K562 (cell line): ENCODE data around the gene GLIS1. TPM values are rescaled to one million over a fixed set of nuclear protein-coding genes. Genes with fewer than 3 reads are reported as not detected.

Experiments used
- CC2D1A ChIP-seq: fragments of 450-650 bp; IDR thresholded peaks from 2 replicates; pipeline ENCODE4 v1.6.1; 2017; ENCODE audit warnings: mild to moderate bottlenecking
- GATAD2A ChIP-seq: fragments of 450-650 bp; IDR thresholded peaks from 2 replicates; pipeline ENCODE4 v1.6.1; 2017
- L3MBTL2 ChIP-seq: fragments of 450-650 bp; IDR thresholded peaks from 2 replicates; pipeline ENCODE4 v1.6.1; 2016; ENCODE audit warnings: mild to moderate bottlenecking, moderate library complexity
- MAFG ChIP-seq: fragments of 450-650 bp; conservative IDR thresholded peaks from 2 replicates; pipeline ENCODE4 v1.6.1; 2016; ENCODE audit warnings: missing genetic modification characterization, missing compliant biosample characterization
- PML ChIP-seq: IDR thresholded peaks from 2 replicates; pipeline ENCODE4 v1.6.1; 2012; ENCODE audit warnings: low read length, inconsistent platforms
- POLR3A ChIP-seq: IDR thresholded peaks from 2 replicates; pipeline ENCODE4 v1.6.1; 2011; ENCODE audit warnings: borderline replicate concordance, mild to moderate bottlenecking, moderate library complexity; ENCODE audit not compliant: insufficient read length, insufficient read depth; ENCODE audit errors: extremely low read depth
- RBBP5 ChIP-seq: fragments of 200-600 bp; sonication (generic); IDR thresholded peaks from 2 replicates; pipeline ENCODE4 v1.6.1; 2012; ENCODE audit warnings: borderline replicate concordance, mild to moderate bottlenecking, low read length, control low read depth, inconsistent platforms; ENCODE audit not compliant: insufficient read depth, poor library complexity, severe bottlenecking
- RFX7 ChIP-seq: fragments of 250-450 bp; sonication (Bioruptor Pico); IDR thresholded peaks from 2 replicates; pipeline ENCODE4 v1.5.1; 2021; ENCODE audit warnings: mild to moderate bottlenecking
- SMARCA5 ChIP-seq: fragments of 450-650 bp; IDR thresholded peaks from 2 replicates; pipeline ENCODE4 v1.6.1; 2016
- SOX6 ChIP-seq: fragments of 450-650 bp; IDR thresholded peaks from 2 replicates; pipeline ENCODE4 v1.6.1; 2014; ENCODE audit warnings: mild to moderate bottlenecking
- SRSF7 ChIP-seq: fragments of 200-400 bp; formaldehyde crosslinking; optimal IDR thresholded peaks from 2 replicates; pipeline ENCODE3; 2017; ENCODE audit warnings: mild to moderate bottlenecking, low read depth, low read length
- TEAD4 ChIP-seq, 2 experiments: sonication (generic) in 1 of 2; formaldehyde crosslinking in 1 of 2; IDR thresholded peaks; 2 replicates each; pipeline versions ENCODE4 v1.6.1 to v1.8.0; 2012 to 2022; ENCODE audit warnings: borderline replicate concordance in 1 of 2, inconsistent platforms in 1 of 2, low read length in 1 of 2, mild to moderate bottlenecking in 1 of 2, missing genetic modification reagents in 1 of 2
- TRIM24 ChIP-seq, 2 experiments: fragments of 450-650 bp; IDR thresholded peaks; 2 replicates each; pipeline ENCODE4 v1.6.1; 2016
- U2AF1 ChIP-seq: fragments of 200-400 bp; formaldehyde crosslinking; optimal IDR thresholded peaks from 2 replicates; pipeline ENCODE3; 2017; ENCODE audit warnings: mild to moderate bottlenecking, low read depth, low read length, moderate library complexity
- ZBTB8A ChIP-seq: fragments of 450-650 bp; IDR thresholded peaks from 2 replicates; pipeline ENCODE4 v1.6.1; 2018; ENCODE audit warnings: mild to moderate bottlenecking, moderate library complexity; ENCODE audit not compliant: partially characterized antibody
- ZC3H8 ChIP-seq: fragments of 450-650 bp; IDR thresholded peaks from 2 replicates; pipeline ENCODE4 v1.6.1; 2017
- ZKSCAN3 ChIP-seq: fragments of 250-450 bp; sonication (Bioruptor Pico); IDR thresholded peaks from 2 replicates; pipeline ENCODE4 v1.4.0; 2020
- ZNF253 ChIP-seq: fragments of 250-450 bp; sonication (Bioruptor Pico); conservative IDR thresholded peaks from 2 replicates; pipeline ENCODE4 v1.6.1; 2021; ENCODE audit warnings: mild to moderate bottlenecking
- ZNF282 ChIP-seq: sonication (generic); formaldehyde crosslinking; IDR thresholded peaks from 2 replicates; pipeline ENCODE4 v1.8.1; 2023; ENCODE audit warnings: missing genetic modification reagents
- ZNF764 ChIP-seq: fragments of 250-450 bp; sonication (Bioruptor Pico); IDR thresholded peaks from 2 replicates; pipeline ENCODE4 v1.4.0; 2020; ENCODE audit warnings: low read depth, mild to moderate bottlenecking, moderate library complexity
- ZNF766 ChIP-seq: fragments of 200-800 bp; sonication (Bioruptor generic); conservative IDR thresholded peaks from 2 replicates; pipeline ENCODE4 v1.6.1; 2016; ENCODE audit warnings: missing genetic modification characterization, missing compliant biosample characterization
- polyA plus RNA-seq, 8 experiments: library from polyadenylated mRNA; depleted of rRNA in 4 of 8; stranded (reverse) in 5 of 8; unstranded in 3 of 8; fragments of >200 nt; fragmentation: Nextera tagmentation in 2 of 8; fragmentation: Illumina TruSeq in 1 of 8; extraction: Ambion mirVana in 2 of 8; extraction: Trizol in 1 of 8; gene quantifications; 2 replicates each; pipeline versions ENCODE4 v1.2.1 to v1.2.3, GENCODE V29; 2011 to 2014; ENCODE audit warnings: inconsistent platforms in 1 of 8, missing spikeins in 1 of 8
- total RNA-seq, 7 experiments: library from RNA; depleted of rRNA in 6 of 7; stranded (reverse); fragments of >200 nt in 6 of 7; fragmentation: Illumina TruSeq in 2 of 7; extraction: Trizol in 2 of 7; gene quantifications; 2 replicates each; pipeline versions ENCODE4 v1.2.1 to v1.2.3, GENCODE V29; 2011 to 2021; ENCODE audit warnings: low replicate concordance in 1 of 7
- TF ChIP-seq, protein P1 (sequence below), 2 experiments: IDR thresholded peaks in 1 of 2; conservative IDR thresholded peaks in 1 of 2; 2 replicates each; pipeline ENCODE4 v1.6.1; 2016; ENCODE audit warnings: low read depth in 2 of 2, mild to moderate bottlenecking in 1 of 2, missing compliant biosample characterization in 1 of 2, missing genetic modification characterization in 1 of 2, moderate library complexity in 1 of 2
- TF ChIP-seq, protein P2 (sequence below): fragments of 250-450 bp; sonication (Bioruptor Pico); IDR thresholded peaks from 2 replicates; pipeline ENCODE4 v1.4.0; 2020; ENCODE audit warnings: borderline replicate concordance
- TF ChIP-seq, protein P3 (sequence below): sonication (generic); formaldehyde crosslinking; IDR thresholded peaks from 2 replicates; pipeline ENCODE4 v1.5.0; 2020; ENCODE audit warnings: missing genetic modification reagents
- TF ChIP-seq, protein P4 (sequence below), 2 experiments: fragments of 450-650 bp; IDR thresholded peaks; 2 replicates each; pipeline ENCODE4 v1.6.1; 2016

Gene GLIS1
- total and polyA plus RNA-seq, 9 of the 15 experiments (the other 6 are each of a cell fraction or from before 2014, with no cell fraction given), result not detected

DNA sequence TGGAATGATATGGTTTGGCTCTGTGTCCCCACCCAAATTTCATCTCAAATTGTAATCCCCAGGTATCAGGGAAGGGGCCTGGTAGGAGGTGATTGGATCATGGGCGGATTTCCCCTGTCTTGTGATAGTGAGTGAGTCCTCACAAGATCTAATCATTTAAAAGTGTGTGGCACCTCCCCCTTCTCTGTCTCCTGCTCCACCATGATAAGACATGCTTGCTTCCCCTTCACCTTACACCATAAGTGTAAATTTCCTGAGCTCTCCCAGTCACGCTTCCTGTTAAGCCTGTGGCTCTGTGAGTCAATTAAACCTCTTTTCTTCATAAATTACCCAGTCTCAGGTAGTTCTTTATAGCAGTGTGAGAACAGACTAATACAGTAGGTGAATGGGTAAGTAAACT is 170.4 kb downstream of the GLIS1 start (continued):
- TF ChIP-seq, protein P1, sequence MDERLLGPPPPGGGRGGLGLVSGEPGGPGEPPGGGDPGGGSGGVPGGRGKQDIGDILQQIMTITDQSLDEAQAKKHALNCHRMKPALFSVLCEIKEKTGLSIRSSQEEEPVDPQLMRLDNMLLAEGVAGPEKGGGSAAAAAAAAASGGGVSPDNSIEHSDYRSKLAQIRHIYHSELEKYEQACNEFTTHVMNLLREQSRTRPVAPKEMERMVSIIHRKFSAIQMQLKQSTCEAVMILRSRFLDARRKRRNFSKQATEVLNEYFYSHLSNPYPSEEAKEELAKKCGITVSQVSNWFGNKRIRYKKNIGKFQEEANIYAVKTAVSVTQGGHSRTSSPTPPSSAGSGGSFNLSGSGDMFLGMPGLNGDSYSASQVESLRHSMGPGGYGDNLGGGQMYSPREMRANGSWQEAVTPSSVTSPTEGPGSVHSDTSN (CRISPR knock-in tag; IDR thresholded peaks at IDR 0.05; ENCODE audit: low read depth), result no peak
- TF ChIP-seq, protein P1 (tag; conservative IDR thresholded peaks at IDR 0.05; ENCODE audit: low read depth), result no peak
- no peak for TF ChIP-seq L3MBTL2
- TF ChIP-seq U2AF1, result no peak
- no peak for TF ChIP-seq RFX7
- TF ChIP-seq, protein P2, sequence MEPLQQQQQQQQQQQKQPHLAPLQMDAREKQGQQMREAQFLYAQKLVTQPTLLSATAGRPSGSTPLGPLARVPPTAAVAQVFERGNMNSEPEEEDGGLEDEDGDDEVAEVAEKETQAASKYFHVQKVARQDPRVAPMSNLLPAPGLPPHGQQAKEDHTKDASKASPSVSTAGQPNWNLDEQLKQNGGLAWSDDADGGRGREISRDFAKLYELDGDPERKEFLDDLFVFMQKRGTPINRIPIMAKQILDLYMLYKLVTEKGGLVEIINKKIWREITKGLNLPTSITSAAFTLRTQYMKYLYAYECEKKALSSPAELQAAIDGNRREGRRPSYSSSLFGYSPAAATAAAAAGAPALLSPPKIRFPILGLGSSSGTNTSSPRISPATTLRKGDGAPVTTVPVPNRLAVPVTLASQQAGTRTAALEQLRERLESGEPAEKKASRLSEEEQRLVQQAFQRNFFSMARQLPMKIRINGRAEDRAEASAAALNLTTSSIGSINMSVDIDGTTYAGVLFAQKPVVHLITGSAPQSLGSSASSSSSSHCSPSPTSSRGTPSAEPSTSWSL (CRISPR knock-in tag), result no peak
- no peak for TF ChIP-seq ZNF764 (CRISPR knock-in tag)
- no peak for TF ChIP-seq PML
- no peak for TF ChIP-seq GATAD2A
- no peak for TF ChIP-seq SRSF7
- TF ChIP-seq TEAD4 (IDR thresholded peaks at IDR 0.05; ENCODE audit: low read length), result peak; percentile 43; the same call in 1 of the 2 replicates
- no peak for TF ChIP-seq TEAD4 (CRISPR knock-in tag; IDR thresholded peaks at IDR 0.05; ENCODE audit: borderline replicate concordance)
- no peak for TF ChIP-seq CC2D1A
- TF ChIP-seq SMARCA5, result no peak
- TF ChIP-seq, protein P3, sequence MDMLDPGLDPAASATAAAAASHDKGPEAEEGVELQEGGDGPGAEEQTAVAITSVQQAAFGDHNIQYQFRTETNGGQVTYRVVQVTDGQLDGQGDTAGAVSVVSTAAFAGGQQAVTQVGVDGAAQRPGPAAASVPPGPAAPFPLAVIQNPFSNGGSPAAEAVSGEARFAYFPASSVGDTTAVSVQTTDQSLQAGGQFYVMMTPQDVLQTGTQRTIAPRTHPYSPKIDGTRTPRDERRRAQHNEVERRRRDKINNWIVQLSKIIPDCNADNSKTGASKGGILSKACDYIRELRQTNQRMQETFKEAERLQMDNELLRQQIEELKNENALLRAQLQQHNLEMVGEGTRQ (CRISPR knock-in tag), result no peak
- no peak for TF ChIP-seq ZC3H8
- TF ChIP-seq, protein P4, sequence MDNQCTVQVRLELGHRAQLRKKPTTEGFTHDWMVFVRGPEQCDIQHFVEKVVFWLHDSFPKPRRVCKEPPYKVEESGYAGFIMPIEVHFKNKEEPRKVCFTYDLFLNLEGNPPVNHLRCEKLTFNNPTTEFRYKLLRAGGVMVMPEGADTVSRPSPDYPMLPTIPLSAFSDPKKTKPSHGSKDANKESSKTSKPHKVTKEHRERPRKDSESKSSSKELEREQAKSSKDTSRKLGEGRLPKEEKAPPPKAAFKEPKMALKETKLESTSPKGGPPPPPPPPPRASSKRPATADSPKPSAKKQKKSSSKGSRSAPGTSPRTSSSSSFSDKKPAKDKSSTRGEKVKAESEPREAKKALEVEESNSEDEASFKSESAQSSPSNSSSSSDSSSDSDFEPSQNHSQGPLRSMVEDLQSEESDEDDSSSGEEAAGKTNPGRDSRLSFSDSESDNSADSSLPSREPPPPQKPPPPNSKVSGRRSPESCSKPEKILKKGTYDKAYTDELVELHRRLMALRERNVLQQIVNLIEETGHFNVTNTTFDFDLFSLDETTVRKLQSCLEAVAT (IDR thresholded peaks at IDR 0.05), result no peak
- TF ChIP-seq ZNF282 (CRISPR knock-in tag), result no peak
- peak; percentile 75 for TF ChIP-seq ZNF766 (CRISPR knock-in tag)
- no peak for TF ChIP-seq MAFG (tag)
- TF ChIP-seq POLR3A, result no peak
- peak in 1 of 2 experiments; percentile 59; a peak in 1 of 4 replicates for TF ChIP-seq TRIM24 (IDR thresholded peaks at IDR 0.05)
- no peak for TF ChIP-seq RBBP5
- TF ChIP-seq ZKSCAN3 (CRISPR knock-in tag), result no peak
- peak; percentile 25; the same call in 1 of the 2 replicates for TF ChIP-seq SOX6
- no peak for TF ChIP-seq ZBTB8A
- TF ChIP-seq ZNF253 (CRISPR knock-in tag), result no peak
